Tibial artery (tissue), 4 donors: ENCODE data around the gene PSTPIP2.

ENCODE experiments used
- DNase-seq, 2 donors: peaks; one replicate each; pipeline ENCODE4 v3.0.0-alpha.2; 2019
- H3K27ac ChIP-seq, 2 donors: fragments of 200-600 bp; sonication (generic) in 1 of 2; 1 replicate in 1 of 2; 2 replicates in 1 of 2; pipeline ENCODE4 v1.5.1; 2018 to 2019; ENCODE audit warnings: mild to moderate bottlenecking in 1 of 2
- H3K27me3 ChIP-seq, 2 donors: fragments of 200-600 bp; sonication (generic) in 1 of 2; one replicate each; pipeline versions ENCODE4 v1.5.1 to v1.6.0; 2016 to 2019
- H3K36me3 ChIP-seq, 3 donors: fragments of 200-600 bp; sonication (generic) in 2 of 3; one replicate each; pipeline ENCODE4 v1.5.1; 2016 to 2019; ENCODE audit warnings: mild to moderate bottlenecking in 2 of 3
- H3K4me1 ChIP-seq, 4 donors: fragments of 200-600 bp; sonication (generic) in 2 of 4; 1 replicate in 3 of 4; 2 replicates in 1 of 4; pipeline ENCODE4 v1.5.1; 2016 to 2019
- H3K4me3 ChIP-seq, 2 donors: fragments of 200-600 bp; sonication (generic) in 1 of 2; 1 replicate in 1 of 2; 2 replicates in 1 of 2; pipeline ENCODE4 v1.5.1; 2018 to 2019; ENCODE audit warnings: mild to moderate bottlenecking in 2 of 2
- H3K9me3 ChIP-seq, 3 donors: fragments of 200-600 bp; sonication (generic) in 1 of 3; one replicate each; pipeline ENCODE4 v1.5.1; 2016 to 2019
- CTCF ChIP-seq, 2 experiments: fragments of 200-600 bp in 1 of 2; fragments of 450-650 bp in 1 of 2; IDR thresholded peaks; one replicate each; pipeline ENCODE4 v1.5.1; 2017 to 2019; ENCODE audit warnings: antibody characterized with exemption in 2 of 2, mild to moderate bottlenecking in 1 of 2, moderate library complexity in 1 of 2
- intact Hi-C: fragments of 100-400 bp; cut with DNase I; formaldehyde crosslinking; loops from one replicate; pipeline ENCODE4 v1.15.0; 2023; ENCODE audit warnings: low total_unique reads

Gene PSTPIP2

DNA sequence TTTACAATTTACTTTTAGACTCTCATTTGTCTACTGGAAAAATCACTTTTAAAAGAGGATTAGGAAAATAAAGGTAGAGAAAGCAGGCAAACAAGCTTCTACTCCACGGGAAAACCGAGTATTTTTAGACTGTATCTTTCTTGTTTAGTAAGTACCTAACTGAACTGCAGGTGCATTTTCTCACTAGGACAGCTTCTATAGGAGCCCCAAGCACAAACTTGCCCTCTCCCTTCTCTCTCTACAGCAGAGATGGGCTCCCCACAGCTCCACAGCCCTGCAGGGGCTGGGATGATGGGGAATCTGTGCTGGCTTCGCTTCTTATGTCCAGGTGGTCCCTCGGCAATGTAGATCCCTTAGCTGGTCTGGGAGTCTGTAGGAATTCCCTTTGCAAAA is 16.2 kb downstream of the PSTPIP2 start:
- Histone ChIP-seq H3K36me3 (no peaks in the 10 kb centered on the region), H3K4me3 (no peak overlapping the region), H3K9me3 (no peaks in the 10 kb centered on the region), H3K27me3 (no peaks in the 10 kb centered on the region), H3K4me1 (peaks cover 0 to 29% (median 8%) of the 10 kb centered on the region in 4 donors), H3K27ac (no peak overlapping the region)
- no peak for DNase-seq
- intact Hi-C loops = no loop called here
- TF ChIP-seq CTCF (IDR thresholded peaks at IDR 0.05) = no peak

DNA sequence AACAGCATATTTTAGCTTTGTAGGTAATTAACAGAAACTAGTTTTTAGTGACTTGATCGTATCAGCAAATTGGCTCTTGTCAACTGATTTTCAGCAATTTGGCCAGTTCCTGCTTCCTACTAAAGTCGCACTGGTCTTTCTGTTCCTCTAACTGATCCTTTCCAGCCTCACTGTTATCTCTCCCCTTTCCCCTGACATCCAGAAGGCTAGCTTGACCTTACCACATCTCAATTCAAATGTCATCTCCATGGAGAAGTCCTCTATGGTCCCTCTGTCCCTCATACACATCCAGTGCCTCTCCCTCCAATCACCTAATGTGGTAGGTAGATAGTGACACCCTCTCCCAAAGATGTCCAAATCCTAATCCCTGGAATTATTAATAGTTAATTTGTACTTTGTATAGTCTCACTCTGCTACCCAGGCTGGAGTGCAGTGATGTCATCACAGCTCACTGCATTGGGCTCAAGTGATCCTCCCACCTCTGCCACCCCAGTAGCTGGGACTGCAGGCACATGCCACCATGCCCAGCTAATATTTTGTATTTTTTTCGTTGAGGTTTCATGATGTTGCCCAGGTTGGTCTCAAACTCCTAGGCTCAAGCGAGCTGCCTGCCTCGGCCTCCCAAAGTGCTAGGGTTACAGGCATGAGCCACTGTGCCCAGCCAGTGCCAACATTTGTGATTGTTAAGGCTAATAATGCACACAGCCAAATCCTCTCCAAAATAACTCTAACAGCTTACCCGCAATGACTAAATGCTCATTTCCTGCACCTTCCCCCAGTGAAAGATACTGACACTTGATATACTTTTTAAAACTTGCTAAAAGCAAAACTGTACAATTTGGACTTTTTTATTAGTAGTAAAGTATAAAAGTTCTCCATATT is 16.9 kb downstream of the PSTPIP2 start:
- H3K36me3 ChIP-seq = no peaks in the 10 kb centered on the region
- peaks cover 0 to 29% (median 8%) of the 10 kb centered on the region in 4 donors for H3K4me1 ChIP-seq
- TF ChIP-seq CTCF (IDR thresholded peaks at IDR 0.05) = no peak
- H3K4me3 ChIP-seq = no peak overlapping the region
- H3K27ac ChIP-seq = no peak overlapping the region
- no peak for DNase-seq
- H3K9me3 ChIP-seq = no peaks in the 10 kb centered on the region
- H3K27me3 ChIP-seq = no peaks in the 10 kb centered on the region
- intact Hi-C loops = no loop called here

DNA sequence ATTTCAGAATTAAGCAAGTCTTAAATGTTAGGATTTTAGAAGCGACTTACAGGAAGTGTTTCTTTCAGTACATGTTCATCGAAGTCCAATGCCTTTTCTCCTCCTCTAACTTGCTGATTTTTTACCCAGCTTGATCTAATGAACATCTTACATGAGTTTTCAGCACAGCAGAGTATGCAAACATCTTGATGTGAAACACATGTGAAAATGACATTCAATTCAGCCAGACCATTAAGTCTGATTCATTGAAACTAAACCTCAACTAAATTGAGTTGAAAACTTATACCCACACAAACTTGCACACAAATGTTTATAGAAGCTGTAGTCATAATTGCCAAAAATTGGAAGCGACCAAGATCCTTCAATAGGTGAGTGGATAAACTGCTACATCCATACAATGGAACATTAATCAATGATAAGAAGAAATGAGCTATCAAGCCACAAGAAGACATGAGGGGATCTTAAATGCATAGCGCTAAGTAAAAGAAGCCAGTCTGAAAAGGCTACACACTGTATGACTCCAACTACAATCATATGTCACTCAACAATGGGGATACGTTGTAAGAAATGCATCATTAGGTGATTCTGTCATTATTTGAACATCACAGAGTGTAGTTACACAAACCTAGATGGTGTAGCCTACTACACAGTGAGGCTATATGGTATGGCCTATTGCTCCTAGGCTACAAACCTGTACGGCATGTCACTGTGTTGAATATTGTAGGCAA is 18.5 kb downstream of the PSTPIP2 start:
- DNase-seq = no peak
- Histone ChIP-seq H3K36me3 (no peaks in the 10 kb centered on the region), H3K9me3 (no peaks in the 10 kb centered on the region), H3K27me3 (no peaks in the 10 kb centered on the region), H3K4me1 (peaks cover 0 to 29% (median 8%) of the 10 kb centered on the region in 4 donors), H3K4me3 (no peak overlapping the region), H3K27ac (no peak overlapping the region)
- intact Hi-C loops = no loop called here
- TF ChIP-seq CTCF (IDR thresholded peaks at IDR 0.05) = no peak

DNA sequence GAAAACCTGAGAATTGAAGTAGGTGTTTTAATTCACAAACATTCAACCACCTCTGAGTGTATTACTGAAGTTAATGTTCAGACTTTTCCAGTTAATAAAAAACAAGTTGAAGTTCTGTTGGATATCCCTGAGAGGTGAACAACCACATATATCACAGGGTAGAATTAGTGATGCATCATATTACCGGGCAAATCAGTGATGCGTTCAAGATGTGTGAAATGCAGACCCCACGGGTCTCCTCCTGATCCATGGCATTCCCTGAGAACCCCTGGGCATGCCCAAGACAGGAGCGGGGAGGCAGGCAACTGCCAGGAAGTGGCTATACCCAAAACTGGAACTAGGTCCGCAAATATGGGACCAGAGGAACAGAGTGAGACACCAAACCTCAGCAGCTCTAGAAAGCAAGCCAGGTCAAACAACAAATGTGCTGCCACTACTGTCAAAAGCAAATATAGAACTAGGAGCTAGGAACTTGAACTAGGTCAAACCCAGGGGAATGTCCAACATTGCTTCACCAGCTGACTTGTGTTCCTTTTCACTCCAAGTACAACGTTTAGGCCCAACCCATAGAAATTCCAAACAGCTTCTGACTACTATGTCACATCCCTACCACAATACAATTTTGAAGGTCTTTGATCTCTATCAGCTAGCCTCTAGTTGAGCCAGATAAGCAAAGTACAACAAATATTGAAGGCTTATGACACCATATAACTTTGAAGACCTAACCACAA is 20.2 kb downstream of the PSTPIP2 start:
- Histone ChIP-seq H3K27me3 (no peaks in the 10 kb centered on the region), H3K4me1 (peaks cover 0 to 29% (median 8%) of the 10 kb centered on the region in 4 donors), H3K36me3 (no peaks in the 10 kb centered on the region), H3K9me3 (no peaks in the 10 kb centered on the region), H3K27ac (no peak overlapping the region), H3K4me3 (no peak overlapping the region)
- intact Hi-C loops = no loop called here
- no peak for TF ChIP-seq CTCF (IDR thresholded peaks at IDR 0.05)
- no peak for DNase-seq

DNA sequence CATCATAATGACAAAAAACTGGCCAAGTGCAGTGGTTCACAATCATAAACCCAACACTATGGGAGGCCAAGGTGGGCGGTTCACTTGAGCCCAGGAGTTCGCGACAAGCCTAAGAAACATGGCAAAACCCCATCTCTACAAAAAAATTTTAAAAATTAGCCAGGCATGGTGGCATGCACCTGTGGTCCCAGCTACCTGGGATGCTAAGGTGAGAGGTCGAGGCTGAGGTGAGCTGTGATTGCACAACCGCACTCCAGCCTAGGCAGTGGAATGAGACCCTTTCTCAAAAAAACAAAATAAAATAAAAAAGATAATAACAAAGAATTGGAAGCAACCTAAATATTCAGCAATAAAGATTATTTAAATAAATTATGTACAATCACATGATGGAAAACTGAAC is 21.8 kb downstream of the PSTPIP2 start:
- no peak overlapping the region for H3K4me3 ChIP-seq
- no peak for DNase-seq
- TF ChIP-seq CTCF (IDR thresholded peaks at IDR 0.05) = no peak
- no peaks in the 10 kb centered on the region for H3K9me3 ChIP-seq
- H3K36me3 ChIP-seq = no peaks in the 10 kb centered on the region
- H3K27me3 ChIP-seq = no peaks in the 10 kb centered on the region
- intact Hi-C loops = no loop called here
- peaks cover 0 to 29% (median 8%) of the 10 kb centered on the region in 4 donors for H3K4me1 ChIP-seq
- no peak overlapping the region for H3K27ac ChIP-seq
